SKM-1 treated with dmso at 0.1 percent for 144 hours (cell line): ENCODE results near the gene CACNA2D4.

Experiments
- DNase-seq: peaks from one replicate; lab custom pipeline; 2025; ENCODE audit not compliant: unreplicated experiment; lab: John Stamatoyannopoulos, UW

CACNA2D4 gene

DNA sequence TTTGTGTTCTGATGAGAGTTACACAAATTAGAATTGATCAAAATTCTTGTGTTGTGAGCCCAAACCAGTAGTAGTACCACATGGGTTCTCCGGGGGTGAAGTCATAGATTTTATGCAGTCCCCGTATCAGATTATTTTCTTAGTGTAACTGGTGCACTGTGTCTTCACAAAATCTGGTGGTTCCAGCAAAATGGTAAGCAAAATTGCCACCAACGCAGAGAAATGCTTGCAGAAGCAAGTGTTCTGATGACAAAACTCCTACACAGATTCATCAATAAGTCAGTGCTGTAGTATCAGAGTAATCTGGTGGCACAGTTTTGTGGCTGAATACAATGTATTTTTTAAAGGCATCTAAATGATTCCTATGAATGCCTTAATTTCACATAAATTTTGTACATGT, 1.3 kb upstream of the CACNA2D4 start:
- DNase-seq: no peak

GRCh38 chr12:1919284-1919683, 832 bp upstream of the CACNA2D4 start:
- no peak for DNase-seq

DNA sequence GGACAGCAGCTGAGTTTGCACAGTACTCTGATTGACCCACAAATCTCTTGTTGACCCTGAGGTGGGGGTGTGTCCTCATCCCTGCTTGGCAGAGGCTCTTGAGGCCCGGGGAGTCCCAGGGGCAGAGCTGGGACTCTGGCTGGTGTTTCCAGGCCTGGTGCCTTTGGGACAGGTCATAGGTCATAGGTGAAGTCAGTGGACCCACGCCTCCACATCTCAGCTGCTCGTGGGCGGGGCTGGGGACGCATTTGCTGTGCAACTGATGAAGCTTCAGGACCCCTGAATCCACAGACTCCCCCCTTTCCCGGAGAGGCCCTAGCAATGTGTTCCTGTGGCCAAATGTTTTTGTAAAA, 408 bp upstream of the CACNA2D4 start:
- no peak for DNase-seq

DNA sequence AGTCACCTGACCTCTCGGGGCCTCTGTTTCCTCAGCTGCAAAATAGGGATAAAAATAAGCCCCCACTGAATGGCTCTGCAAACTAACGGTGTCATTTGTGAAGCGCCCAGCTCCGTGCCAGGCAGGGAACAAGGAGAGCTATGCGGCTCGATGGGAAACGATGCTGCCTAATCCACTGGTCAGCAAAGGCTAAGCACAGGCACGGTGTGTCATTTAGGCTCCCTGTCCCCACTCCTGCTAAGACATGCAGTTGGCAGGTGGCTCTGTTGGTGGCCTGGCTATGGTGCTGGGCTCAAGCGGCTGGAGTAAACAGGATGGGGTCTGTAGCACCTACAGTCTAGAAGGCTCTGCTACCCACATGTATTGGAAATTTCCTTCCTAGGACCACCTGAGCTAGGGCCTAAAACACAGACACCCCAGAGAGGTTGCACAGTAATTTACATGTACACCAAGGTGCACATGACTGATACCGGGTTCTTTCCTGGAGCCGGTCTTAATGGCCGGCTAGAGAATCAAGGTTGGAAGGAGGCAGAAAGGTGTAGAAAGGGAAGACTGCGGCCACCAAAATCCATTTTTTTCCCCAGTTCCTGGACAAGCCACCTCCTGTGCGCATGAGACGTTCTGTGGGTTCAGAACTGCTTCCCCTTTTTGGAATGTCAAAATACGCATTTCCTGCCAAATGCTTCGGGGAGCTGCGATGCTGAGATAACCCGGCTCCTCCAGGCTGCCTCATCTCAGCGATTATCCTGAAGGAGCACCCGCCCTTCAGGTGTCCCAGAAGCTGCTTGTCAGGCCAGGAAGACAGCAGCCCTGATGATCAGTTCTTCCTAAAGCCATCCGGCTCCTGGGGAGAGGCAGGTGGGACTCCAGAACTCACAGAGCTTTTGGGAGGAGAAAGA, 1.0 kb downstream of the CACNA2D4 start:
- DNase-seq: peak; percentile 58

DNA sequence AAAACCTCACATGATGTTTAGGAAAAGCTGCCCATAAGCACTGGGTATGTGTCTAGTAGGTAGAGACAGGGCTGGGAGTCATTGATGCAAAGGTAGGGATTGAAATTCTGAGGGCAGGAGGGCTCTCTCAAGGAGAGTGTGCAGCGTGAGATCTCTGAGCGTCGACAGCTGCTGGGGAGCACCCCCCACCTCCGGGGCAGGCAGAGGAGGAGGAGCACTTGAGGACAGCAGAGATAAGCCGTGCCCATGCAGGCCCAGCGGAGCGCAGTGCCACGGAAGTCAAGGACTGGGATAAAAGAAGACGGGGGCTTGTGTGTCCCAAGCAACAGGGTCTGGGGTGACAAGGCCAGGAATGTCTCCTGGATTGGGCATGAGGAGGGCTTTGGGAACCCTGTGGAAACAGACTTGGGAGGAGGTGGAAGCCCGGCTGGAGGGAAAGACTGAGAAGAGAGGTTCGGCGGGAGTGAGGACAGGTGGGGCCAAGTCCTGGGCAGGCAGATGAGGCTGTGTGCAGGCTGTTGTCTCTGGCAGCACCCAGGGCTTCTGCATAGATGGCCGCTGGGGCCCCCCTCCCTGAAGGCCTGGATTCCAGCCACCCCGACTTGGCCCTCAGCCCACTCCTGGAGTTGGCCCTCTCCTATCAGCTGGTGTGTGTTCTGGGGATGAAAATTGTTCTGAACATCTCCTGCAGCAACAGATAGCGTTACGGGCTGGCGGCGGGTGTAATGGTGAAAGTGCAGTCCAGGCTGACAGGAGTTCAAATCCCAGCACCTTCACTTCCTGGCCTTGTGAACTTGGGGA, 1.9 kb downstream of the CACNA2D4 start:
- no peak for DNase-seq

DNA sequence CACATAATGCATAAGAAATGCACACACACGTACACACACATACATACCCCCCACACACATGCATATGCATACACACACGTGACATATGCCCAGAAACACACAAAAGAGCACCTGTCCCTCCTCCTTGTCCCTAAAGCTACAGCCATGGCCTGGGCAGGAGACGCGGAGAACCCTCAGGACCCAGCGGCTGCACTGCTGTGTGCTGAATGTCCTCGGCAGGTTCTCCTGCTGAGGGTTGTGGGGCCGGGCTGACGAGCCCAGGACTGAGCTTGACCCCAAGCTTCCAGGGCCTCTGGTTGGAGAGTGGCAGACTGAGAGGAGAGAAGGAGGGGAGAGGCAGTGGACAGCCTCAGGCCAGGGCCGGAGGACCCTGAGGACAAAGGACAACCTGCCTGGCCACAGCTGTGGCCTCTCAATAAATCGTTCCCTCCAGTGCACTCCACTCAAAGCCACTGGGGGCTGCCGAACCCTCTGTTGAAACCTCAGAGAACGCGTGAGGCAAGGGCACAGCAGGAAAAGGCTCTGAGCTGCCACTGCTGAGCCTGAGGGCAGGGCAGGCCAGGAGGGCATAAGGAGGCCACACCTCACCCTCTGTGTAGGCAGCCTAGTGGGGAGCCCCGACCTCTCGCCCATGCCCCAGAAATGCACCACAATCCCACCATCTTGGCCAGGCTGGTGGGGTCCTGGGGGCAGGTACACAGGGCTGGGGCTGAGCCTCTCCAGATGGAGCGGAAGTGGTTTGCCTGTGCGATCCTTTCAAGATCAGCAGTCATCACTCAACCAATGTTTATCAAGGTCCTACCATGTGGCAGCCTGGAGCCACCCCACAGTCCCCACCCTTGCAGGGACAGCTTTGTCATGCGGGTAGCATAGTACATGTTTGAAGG, 3.1 kb downstream of the CACNA2D4 start:
- DNase-seq: no peak

GRCh38 chr12:1914114-1914911, 4.1 kb downstream of the CACNA2D4 start:
- no peak for DNase-seq

DNA sequence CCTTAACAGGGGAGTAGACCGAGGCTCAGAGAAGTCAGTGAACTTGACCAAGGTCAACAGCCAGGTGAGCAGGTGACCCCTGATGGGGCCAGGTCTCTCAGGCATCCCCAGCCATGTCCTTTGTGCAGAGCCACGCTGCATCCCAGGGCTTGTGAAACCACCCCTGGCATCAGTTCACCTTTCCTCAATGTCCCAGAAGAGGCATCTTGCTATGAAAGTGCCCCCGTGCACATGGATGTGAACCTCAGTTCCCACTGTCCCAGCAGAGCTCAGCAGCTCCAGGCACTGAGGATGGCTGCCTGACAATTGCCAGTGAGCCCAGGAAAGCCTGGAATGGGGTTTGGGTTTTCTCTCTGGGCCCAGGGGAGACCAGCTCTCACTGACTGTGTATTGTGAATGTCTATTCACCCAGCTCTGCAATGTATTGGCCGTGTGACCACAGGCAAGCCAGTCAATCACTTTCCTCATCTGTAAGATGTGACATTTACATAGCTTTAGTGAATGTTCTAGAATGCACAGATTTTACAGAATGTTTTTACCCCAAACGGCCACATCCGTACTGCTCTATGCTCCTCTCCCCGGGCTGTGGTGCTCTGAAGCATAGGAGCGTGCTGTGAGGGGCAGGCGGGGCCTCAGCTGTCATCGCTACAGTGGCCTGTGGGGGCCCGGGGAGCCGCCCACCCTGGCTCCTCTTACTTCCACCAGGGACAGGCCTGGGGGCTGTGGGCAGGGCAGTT, 4.9 kb downstream of the CACNA2D4 start:
- no peak for DNase-seq

- no peak for DNase-seq
Measured at GRCh38 chr12:1912580-1913376, 5.7 kb downstream of the CACNA2D4 start.

DNA sequence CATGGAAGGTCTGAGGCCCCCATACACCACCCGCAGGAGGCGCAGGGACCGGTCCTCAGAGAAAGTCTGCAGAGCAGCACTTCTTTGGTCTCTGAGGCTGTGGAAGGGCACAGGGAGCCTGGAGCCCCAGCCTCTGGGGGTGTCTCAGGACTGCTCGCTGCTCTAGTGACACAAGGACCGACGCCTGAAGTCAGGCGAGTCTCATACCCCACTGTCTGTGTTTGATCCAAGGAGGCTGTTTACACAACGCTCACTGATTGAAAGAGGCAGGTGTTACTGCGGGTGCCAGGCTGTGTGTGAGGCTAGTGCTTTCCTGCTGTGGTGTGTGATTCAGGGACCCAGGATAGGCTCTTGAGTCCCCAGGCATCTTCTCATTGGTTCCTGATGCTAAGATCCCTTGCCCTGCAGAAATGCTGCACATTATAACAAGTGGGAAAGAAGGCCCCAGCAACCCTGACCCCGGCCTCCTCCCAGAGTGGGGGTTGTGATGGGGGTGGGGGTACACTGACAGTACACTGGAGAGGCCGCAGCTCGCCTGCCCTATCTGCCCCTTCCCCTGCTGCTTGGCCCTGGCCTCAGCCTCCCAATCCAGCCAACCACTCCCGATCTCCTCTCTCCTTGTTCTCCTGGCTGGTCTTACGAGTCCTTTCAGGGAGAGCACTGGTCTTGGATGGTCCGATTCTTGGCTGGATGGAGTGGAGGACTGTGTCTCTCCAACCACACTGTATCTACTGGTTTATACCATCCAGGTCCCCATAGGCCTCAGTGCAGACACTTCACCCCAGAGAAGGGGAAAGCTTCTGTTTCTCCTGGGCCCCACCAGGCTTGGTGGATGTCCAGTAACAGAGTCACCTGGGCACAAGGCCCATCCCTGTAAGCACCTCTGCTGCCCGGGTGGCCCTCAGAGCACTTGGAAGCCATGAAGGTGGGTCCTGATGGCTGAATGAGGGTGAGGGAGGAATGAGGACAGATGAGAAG, 6.6 kb downstream of the CACNA2D4 start:
- DNase-seq: no peak

DNA sequence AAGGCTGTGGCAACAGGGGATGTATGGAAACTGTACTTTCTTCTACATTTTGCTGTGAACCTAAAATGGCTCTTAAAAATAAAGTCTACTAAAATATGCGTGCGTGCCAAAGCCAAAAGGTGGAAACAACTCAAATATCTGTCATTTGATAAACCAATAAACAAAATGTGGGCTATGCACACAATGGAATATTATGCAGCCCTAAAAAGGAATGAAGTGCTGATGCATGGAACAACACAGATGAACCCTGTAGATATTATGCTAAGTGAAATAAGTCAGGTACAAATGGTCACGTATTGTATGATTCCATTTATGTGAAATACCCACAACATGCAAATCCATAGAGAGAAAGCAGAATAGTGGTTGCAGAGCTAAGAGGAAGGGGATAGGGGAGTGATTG, 8.0 kb downstream of the CACNA2D4 start:
- no peak for DNase-seq

GRCh38 chr12:1908758-1909157, 9.7 kb downstream of the CACNA2D4 start:
- no peak for DNase-seq

GRCh38 chr12:1907652-1908611, 10.5 kb downstream of the CACNA2D4 start:
- DNase-seq: no peak

DNA sequence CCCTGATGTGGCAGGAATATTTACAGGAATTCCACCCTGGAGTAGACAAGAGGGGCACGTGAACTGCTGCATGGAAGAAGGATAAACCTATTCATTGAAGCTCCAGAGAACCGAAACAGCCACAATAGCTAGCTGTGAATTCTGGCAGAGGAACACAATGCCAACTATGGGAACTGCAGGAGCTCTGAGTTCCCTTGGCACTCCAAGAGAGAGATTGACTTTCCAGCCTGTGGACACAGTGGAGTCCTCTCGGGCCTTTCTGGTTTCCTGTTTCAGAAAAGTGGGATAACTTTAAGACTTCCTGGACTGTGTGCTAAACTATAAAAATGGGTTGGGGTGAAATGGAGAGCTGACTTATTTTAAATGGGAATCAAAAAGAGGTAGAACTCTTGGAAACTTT, 11.9 kb downstream of the CACNA2D4 start:
- no peak for DNase-seq

DNA sequence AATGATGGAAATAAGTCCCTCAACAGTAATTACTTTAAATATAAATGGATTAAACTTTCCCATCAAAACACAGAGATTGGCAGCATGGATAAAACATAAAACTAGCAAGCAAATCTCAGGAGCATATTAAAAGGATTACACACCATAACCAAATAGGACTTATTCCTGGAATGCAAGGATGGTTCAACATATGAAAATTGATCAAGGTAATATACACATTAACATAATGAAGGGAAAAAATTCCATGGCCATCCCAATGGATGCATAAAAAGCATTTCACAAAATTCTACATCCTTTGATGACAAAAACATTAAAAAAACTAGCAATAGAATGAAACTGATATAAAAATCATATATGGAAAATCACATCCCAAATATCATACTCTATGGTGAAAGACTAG, 13.6 kb downstream of the CACNA2D4 start:
- DNase-seq: no peak

DNA sequence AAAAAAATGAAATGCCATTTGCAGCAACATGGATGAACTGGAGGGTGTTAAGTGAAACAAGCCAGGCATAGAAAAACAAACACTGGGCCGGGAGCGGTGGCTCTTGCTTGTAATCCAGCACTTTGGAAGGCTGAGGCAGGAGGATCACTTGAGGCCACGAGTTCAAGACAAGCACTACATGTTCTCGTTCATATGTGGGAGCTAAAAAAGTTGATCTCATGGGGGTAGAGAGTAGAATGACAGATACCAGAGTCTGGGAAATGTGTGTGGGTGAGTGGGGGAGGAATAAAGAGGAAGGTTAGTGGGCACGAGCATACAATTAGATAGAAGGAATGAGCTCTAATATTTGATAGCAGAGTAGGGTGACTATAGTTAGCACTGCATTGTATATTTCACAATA, 21.5 kb downstream of the CACNA2D4 start:
- no peak for DNase-seq

GRCh38 chr12:1890810-1891209, 27.6 kb downstream of the CACNA2D4 start:
- no peak for DNase-seq
